ENCODE measurements around the gene BRIX1. TPM values are rescaled to one million over a fixed set of nuclear protein-coding genes. Genes with fewer than 3 reads are reported as not detected.
A peak's percentile ranks its signal among the peaks of the same experiment; 100 is the strongest.
"Not testable (repeated sequence)": the region's sequence is repeated elsewhere in the genome, so short reads cannot be mapped to it uniquely, and the experiment has no call there.

Gene BRIX1
- total RNA-seq, 2 experiments from 2014 or later: 81.2 to 104 TPM

DNA sequence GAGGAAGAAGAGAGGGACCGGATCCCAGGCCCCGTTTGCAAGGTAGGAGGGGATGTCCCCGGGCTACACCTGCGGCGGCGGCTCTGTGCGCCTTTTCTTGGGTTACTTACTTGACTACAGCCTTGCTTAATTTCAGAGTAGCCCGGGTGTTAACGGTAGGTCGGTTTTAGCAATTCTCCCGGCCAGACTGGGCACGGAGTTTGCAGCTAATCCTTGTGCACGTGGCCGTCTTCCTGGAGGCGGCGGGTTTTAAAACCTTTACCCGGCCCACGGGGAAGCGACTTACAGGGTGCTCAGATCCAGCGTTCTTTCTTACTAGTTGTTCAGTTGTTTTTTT, 313 bp downstream of the BRIX1 start:
- no peak overlapping the region for H3K4me3 Mint-ChIP-seq
- H3K27me3 Mint-ChIP-seq: no peaks in the 10 kb centered on the region
- no peak for DNase-seq
- POLR2A ChIA-PET: interaction anchor here (0.6 to 4.0 kb wide), 7 partner anchors 8 to 702 kb away, joined by 3 to 84 read pairs (median 5); partner anchors contain the start of genes DNAJC21, SPEF2 and TTC23L
- CTCF ChIA-PET: interaction anchor here (0.9 to 3.8 kb wide), 9 partner anchors 8 to 1011 kb away, joined by 3 to 23 read pairs (median 5); partner anchors contain the start of gene DNAJC21
- H3K36me3 Mint-ChIP-seq (ENCODE audit: low read depth): peaks cover 51% of the 10 kb centered on the region
- ATAC-seq: no peak
- H3K9me3 Mint-ChIP-seq (ENCODE audit: low read depth): no peaks in the 10 kb centered on the region
- intact Hi-C loops (cut with DNase I, micrococcal nuclease): loop anchor here (1.0 to 5.0 kb wide), 8 partner anchors 8 to 1476 kb away; partner anchors contain the start of genes DNAJC21 (in 2 of the 2), TTC23L (in 2 of the 2), AMACR (in 1 of the 2) and LMBRD2 (in 1 of the 2)
- no peak overlapping the region for H3K27ac Mint-ChIP-seq
- H3K4me1 Mint-ChIP-seq: peaks cover 39% of the 10 kb centered on the region

DNA sequence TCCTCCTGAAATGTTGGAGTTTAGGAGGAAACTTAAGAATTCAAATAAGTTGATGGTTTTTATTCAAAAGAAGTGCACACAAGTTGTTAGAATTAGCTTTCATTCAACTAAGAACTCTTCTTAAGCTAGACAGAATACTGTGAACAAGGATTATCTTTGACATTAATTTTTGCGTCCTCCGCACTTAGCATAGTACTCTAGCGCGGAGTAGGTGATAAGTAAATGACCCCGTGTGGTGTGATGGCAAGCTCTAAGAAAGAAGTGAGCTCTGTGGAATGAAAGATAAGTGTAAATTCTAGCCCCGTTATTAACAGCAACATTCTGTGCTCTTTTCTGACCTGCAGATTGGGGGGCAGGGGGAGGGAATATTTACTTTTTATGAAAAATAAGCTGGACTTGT, 1.0 kb downstream of the BRIX1 start:
- no peaks in the 10 kb centered on the region for H3K9me3 Mint-ChIP-seq (ENCODE audit: low read depth)
- DNase-seq (no peak), ATAC-seq (no peak)
- H3K4me3 Mint-ChIP-seq: no peak overlapping the region
- H3K36me3 Mint-ChIP-seq (ENCODE audit: low read depth): peaks cover 49% of the 10 kb centered on the region
- ChIA-PET CTCF (interaction anchor here (0.6 to 3.8 kb wide), 7 partner anchors 11 to 1011 kb away, joined by 3 to 23 read pairs (median 3); partner anchors contain the start of gene DNAJC21), POLR2A (interaction anchor here (0.6 to 4.0 kb wide), 2 partner anchors 13 to 1027 kb away, joined by 4 to 84 read pairs; partner anchors contain the start of gene DNAJC21)
- no peak overlapping the region for H3K27ac Mint-ChIP-seq
- H3K27me3 Mint-ChIP-seq: no peaks in the 10 kb centered on the region
- intact Hi-C loops (cut with DNase I, micrococcal nuclease): loop anchor here in 1 of 2 experiments (5.0 kb wide), 1 partner anchor 259 kb away; the partner anchor contains the start of gene RAI14
- H3K4me1 Mint-ChIP-seq: peaks cover 37% of the 10 kb centered on the region

DNA sequence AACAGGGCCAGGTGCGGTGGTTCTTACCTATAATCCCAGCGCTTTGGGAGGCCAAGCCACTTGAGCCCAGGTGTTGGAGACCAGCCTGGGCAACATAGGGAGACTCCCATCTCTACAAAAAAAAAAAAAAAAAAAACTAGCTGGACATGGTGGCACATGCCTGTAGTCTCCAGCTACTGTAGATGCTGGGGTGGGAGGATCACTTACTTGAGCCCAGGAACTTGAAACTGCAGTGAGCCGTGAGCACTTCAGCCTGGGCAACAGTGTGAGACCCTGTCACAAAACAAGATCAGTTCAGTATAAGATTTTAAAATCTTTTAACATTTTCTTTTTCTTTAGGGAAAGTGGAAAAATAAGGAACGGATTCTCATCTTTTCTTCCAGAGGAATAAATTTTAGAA, 2.5 kb downstream of the BRIX1 start:
- no peaks in the 10 kb centered on the region for H3K27me3 Mint-ChIP-seq
- H3K9me3 Mint-ChIP-seq (ENCODE audit: low read depth): no peaks in the 10 kb centered on the region
- peaks cover 48% of the 10 kb centered on the region for H3K36me3 Mint-ChIP-seq (ENCODE audit: low read depth)
- DNase-seq (no peak), ATAC-seq (no peak)
- ChIA-PET POLR2A (interaction anchor here (1.0 kb wide), 1 partner anchor 11 kb away, joined by 3 read pairs; the partner anchor contains the start of gene DNAJC21), CTCF (interaction anchor here (0.6 to 3.8 kb wide), 3 partner anchors 11 to 212 kb away, joined by 3 to 23 read pairs (median 5); partner anchors contain the start of gene DNAJC21)
- no peak overlapping the region for H3K4me3 Mint-ChIP-seq
- H3K27ac Mint-ChIP-seq: no peak overlapping the region
- intact Hi-C loops (cut with DNase I, micrococcal nuclease): loop anchor here in 1 of 2 experiments (5.0 kb wide), 1 partner anchor 261 kb away; the partner anchor contains the start of gene RAI14
- H3K4me1 Mint-ChIP-seq: peaks cover 38% of the 10 kb centered on the region

DNA sequence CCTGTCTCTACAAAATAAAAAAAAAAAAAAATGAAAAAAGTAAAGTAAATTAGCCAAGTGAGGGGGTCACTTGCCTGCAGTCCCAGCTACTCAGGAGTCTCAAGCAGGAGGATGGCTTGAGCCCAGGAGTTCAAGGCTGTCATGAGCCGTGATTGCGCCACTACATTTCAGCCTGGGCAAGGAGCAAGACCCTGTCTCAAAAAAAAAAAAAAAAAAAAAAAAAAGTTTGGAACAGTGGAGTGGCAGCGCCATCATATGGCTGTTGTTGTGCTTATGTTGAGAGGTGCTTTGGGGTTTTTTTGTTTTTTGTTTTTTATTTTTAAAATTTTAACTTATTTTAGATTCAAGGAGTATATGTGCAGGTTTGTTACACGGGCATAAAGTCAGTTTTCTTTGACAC, 3.6 kb downstream of the BRIX1 start:
- Mint-ChIP-seq H3K4me1 (peaks cover 40% of the 10 kb centered on the region), H3K27ac (no peak overlapping the region), H3K27me3 (no peaks in the 10 kb centered on the region), H3K9me3 (ENCODE audit: low read depth) (no peaks in the 10 kb centered on the region), H3K4me3 (no peak overlapping the region), H3K36me3 (ENCODE audit: low read depth) (peaks cover 52% of the 10 kb centered on the region)
- CTCF ChIA-PET: interaction anchor here (0.6 kb wide), 1 partner anchor 84 kb away, joined by 3 read pairs; no protein-coding TSS in a partner anchor
- DNase-seq: no peak
- ATAC-seq: no peak
- intact Hi-C loops (cut with DNase I, micrococcal nuclease): loop anchor here in 1 of 2 experiments (5.0 kb wide), 1 partner anchor 262 kb away; the partner anchor contains the start of gene RAI14
- POLR2A ChIA-PET: interaction anchor here (0.9 kb wide), 1 partner anchor 10 kb away, joined by 3 read pairs; no protein-coding TSS in a partner anchor

DNA sequence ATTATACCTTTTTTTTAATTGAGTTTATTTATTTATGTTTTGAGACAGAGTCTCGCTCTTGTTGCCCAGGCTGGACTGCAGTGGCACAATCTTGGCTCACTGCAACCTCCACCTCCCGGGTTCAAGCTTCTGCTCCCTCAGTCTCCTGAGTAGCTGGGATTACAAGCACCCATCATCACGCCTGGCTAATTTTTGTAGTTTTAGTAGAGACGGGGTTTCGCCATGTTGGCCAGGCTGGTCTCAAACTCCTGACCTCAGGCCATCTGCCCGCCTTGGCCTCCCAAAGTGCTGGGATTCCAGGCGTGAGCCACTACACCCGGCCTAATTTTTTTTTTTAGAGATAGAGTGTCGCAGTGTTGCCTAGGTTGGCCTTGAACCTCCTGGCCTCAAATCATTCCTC, 7.7 kb downstream of the BRIX1 start:
- H3K27me3 Mint-ChIP-seq; H3K9me3 Mint-ChIP-seq (ENCODE audit: low read depth); DNase-seq: not testable (repeated sequence)
- Mint-ChIP-seq H3K27ac (peak overlapping the region; percentile 64), H3K4me1 (peaks cover 39% of the 10 kb centered on the region), H3K4me3 (peak overlapping the region; percentile 18), H3K36me3 (ENCODE audit: low read depth) (peaks cover 51% of the 10 kb centered on the region)
- POLR2A ChIA-PET: interaction anchor here (1.2 kb wide), 1 partner anchor 8 kb away, joined by 7 read pairs; the partner anchor contains the start of genes BRIX1 and RAD1
- ATAC-seq: peak; percentile 5
- CTCF ChIA-PET: interaction anchor here (0.6 to 3.1 kb wide), 3 partner anchors 8 to 1375 kb away, joined by 3 to 14 read pairs (median 4); partner anchors contain the start of genes BRIX1 and RAD1
- intact Hi-C loops (cut with DNase I, micrococcal nuclease): loop anchor here (10.0 kb wide), 3 partner anchors 918 to 1478 kb away; partner anchors contain the start of genes AMACR (in 1 of the 2) and TARS1 (in 1 of the 2)

DNA sequence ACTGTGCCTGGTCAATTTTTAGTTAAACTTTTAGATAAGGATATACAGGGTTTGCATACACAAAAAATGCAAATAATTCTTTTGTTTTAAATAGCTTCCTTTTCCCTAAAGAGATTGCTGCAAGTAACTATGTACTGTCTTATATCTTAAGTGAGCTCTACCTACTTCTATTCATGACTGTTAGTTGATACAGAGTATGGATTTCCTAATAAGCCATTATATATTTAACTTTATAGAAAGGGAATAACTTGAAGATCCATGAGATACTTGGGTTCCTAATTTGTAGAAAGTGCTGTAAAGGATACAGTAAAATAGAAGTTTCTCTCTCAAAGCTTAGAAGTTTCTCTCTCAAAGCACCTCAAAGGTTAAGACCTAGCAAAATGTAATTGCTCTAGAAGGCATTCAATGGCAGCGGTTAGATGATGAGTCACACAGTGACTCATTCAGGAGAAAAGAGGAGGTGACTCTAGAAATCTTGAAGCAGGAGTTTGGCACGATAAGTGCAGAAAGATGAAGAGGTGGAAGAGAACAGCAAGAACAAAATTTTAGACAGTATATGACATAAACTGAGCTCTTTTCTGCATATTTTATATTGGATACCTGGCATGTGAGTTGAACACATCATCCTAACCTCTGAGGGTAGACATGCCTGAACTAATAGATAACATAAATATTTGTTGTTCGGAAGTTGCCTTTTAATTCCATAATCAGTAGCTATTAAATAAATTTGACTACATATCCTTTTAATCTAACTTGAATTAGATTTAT, 8.4 kb downstream of the BRIX1 start:
- DNase-seq (peak; percentile 60), ATAC-seq (peak; percentile 95)
- H3K27me3 Mint-ChIP-seq: no peaks in the 10 kb centered on the region
- CTCF ChIA-PET: interaction anchor here (0.6 to 3.1 kb wide), 3 partner anchors 9 to 438 kb away, joined by 3 to 14 read pairs (median 4); partner anchors contain the start of genes BRIX1 and RAD1
- intact Hi-C loops (cut with DNase I, micrococcal nuclease): loop anchor here (1.0 to 10.0 kb wide), 4 partner anchors 9 to 1479 kb away; partner anchors contain the start of genes BRIX1 (in 2 of the 2), RAD1 (in 2 of the 2), AMACR (in 1 of the 2) and TARS1 (in 1 of the 2)
- H3K27ac Mint-ChIP-seq: peak overlapping the region; percentile 64
- peaks cover 37% of the 10 kb centered on the region for H3K4me1 Mint-ChIP-seq
- H3K36me3 Mint-ChIP-seq (ENCODE audit: low read depth): peaks cover 47% of the 10 kb centered on the region
- H3K4me3 Mint-ChIP-seq: peak overlapping the region; percentile 18
- no peaks in the 10 kb centered on the region for H3K9me3 Mint-ChIP-seq (ENCODE audit: low read depth)
- POLR2A ChIA-PET: interaction anchor here (1.2 kb wide), 1 partner anchor 9 kb away, joined by 7 read pairs; the partner anchor contains the start of genes BRIX1 and RAD1

DNA sequence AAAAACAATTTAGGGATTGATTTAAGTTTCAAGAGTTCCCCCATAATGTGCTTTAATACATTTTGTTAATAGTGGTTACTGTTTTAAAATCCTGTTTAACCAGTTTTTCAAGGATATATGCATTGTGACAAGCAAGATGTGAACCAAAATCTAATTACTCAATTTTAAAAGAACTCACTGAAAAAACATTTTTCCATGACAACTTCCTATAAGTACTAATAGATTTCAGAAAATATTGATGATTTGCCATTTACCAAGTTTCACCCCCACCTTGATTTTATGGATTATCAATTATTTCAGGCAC, 8.9 kb downstream of the BRIX1 start:
- ChIA-PET CTCF (interaction anchor here (3.1 kb wide), 1 partner anchor 10 kb away, joined by 14 read pairs; the partner anchor contains the start of genes BRIX1 and RAD1), POLR2A (interaction anchor here (0.5 to 1.2 kb wide), 2 partner anchors 9 to 10 kb away, joined by 3 to 7 read pairs; partner anchors contain the start of genes BRIX1 and RAD1)
- H3K27me3 Mint-ChIP-seq: no peaks in the 10 kb centered on the region
- no peaks in the 10 kb centered on the region for H3K9me3 Mint-ChIP-seq (ENCODE audit: low read depth)
- H3K4me3 Mint-ChIP-seq: no peak overlapping the region
- intact Hi-C loops (cut with DNase I, micrococcal nuclease): loop anchor here (1.0 to 10.0 kb wide), 4 partner anchors 9 to 1480 kb away; partner anchors contain the start of genes BRIX1 (in 2 of the 2), RAD1 (in 2 of the 2), AMACR (in 1 of the 2) and TARS1 (in 1 of the 2)
- peaks cover 47% of the 10 kb centered on the region for H3K36me3 Mint-ChIP-seq (ENCODE audit: low read depth)
- no peak for DNase-seq
- ATAC-seq: no peak
- peak overlapping the region; percentile 76 for H3K27ac Mint-ChIP-seq
- peaks cover 40% of the 10 kb centered on the region for H3K4me1 Mint-ChIP-seq

DNA sequence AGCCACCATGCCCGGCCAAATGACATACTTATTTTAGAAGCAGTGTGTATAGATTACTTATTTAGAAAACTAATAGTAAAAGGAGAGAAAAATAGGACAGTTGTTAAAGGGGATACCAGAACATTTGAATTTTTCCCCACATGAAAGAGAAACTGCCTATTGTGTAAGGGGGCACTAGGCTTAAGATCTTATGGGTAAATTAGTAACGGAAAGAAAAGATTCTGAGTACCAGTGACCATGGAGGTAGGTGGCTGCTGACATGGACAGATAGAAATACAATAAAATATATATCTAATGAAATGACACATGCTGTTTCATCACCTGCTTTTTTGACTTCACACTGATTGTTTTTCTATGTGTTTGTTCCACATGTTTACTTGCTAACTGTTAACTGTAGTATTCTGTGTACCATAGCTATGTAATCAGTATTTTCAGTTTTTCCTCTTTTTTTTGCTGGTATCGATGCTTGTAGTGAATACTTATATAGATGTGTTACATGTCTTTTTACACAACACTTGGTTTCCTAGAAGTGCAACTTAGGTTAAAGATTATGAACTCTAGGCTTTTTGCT, 10.9 kb downstream of the BRIX1 start:
- Mint-ChIP-seq H3K27ac (peak overlapping the region; percentile 74), H3K4me3 (no peak overlapping the region), H3K27me3 (no peaks in the 10 kb centered on the region), H3K4me1 (peaks cover 44% of the 10 kb centered on the region), H3K36me3 (ENCODE audit: low read depth) (peaks cover 41% of the 10 kb centered on the region), H3K9me3 (ENCODE audit: low read depth) (no peaks in the 10 kb centered on the region)
- intact Hi-C loops (cut with DNase I, micrococcal nuclease): loop anchor here (5.0 to 10.0 kb wide), 6 partner anchors 922 to 1951 kb away; partner anchors contain the start of genes AMACR (in 1 of the 2), LMBRD2 (in 1 of the 2), NADK2 (in 1 of the 2) and NIPBL (in 1 of the 2)
- POLR2A ChIA-PET: no interaction called here
- CTCF ChIA-PET: no interaction called here
- no peak for DNase-seq
- no peak for ATAC-seq

DNA sequence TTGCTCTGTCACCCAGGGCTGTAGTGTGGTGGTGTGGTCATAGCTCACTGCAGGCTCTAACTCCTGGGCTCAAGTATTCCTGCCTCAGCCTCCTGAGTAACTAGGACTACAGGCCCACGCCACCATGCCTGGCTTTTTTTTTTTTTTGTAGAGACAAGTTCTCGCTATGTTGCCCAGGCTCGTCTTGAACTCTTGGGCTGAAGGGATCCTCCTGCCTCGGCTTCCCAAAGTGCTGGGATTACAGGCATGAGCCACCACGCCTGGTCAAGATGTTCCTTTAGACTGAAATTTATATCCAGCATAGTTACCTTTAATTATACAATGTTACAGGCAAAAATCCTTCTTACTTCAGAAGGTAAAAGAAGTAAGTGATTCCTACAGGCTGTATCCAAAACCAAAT, 12.3 kb downstream of the BRIX1 start:
- Mint-ChIP-seq H3K4me3 (no peak overlapping the region), H3K4me1 (peaks cover 48% of the 10 kb centered on the region), H3K36me3 (ENCODE audit: low read depth) (peaks cover 41% of the 10 kb centered on the region), H3K27me3 (no peaks in the 10 kb centered on the region), H3K9me3 (ENCODE audit: low read depth) (no peaks in the 10 kb centered on the region), H3K27ac (no peak overlapping the region)
- DNase-seq (no peak), ATAC-seq (no peak)
- CTCF ChIA-PET: interaction anchor here (3.1 kb wide), 1 partner anchor 12 kb away, joined by 23 read pairs; the partner anchor contains the start of genes BRIX1 and RAD1
- POLR2A ChIA-PET: interaction anchor here (0.7 kb wide), 1 partner anchor 13 kb away, joined by 3 read pairs; the partner anchor contains the start of genes BRIX1 and RAD1
- intact Hi-C loops (cut with DNase I, micrococcal nuclease): loop anchor here (5.0 to 10.0 kb wide), 6 partner anchors 923 to 1950 kb away; partner anchors contain the start of genes AMACR (in 1 of the 2), LMBRD2 (in 1 of the 2), NADK2 (in 1 of the 2) and NIPBL (in 1 of the 2)

DNA sequence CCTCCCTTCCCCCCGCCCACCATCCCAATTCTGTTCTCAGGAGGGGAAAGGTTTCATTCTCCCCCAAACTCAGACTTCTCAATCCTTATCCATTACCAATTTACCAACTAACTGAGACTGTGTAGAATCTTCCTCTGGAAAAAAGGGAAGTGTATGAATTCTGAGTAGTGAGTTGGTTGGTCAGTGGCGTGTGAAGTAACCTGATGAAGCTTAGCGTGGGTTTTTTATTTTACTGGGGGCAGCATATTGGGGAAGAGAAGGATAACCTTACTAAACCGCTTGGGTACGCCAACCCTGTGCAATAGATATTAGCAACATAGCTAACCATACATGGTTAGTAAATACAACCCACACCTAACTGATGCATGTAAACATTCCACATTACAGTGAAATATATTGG, 12.8 kb downstream of the BRIX1 start:
- H3K27ac Mint-ChIP-seq: no peak overlapping the region
- no peak for DNase-seq
- peaks cover 38% of the 10 kb centered on the region for H3K36me3 Mint-ChIP-seq (ENCODE audit: low read depth)
- no peak for ATAC-seq
- H3K4me1 Mint-ChIP-seq: peaks cover 46% of the 10 kb centered on the region
- intact Hi-C loops (cut with DNase I, micrococcal nuclease): loop anchor here (5.0 to 10.0 kb wide), 6 partner anchors 923 to 1949 kb away; partner anchors contain the start of genes AMACR (in 1 of the 2), LMBRD2 (in 1 of the 2), NADK2 (in 1 of the 2) and NIPBL (in 1 of the 2)
- ChIA-PET POLR2A (interaction anchor here (2.7 kb wide), 1 partner anchor 13 kb away, joined by 84 read pairs; the partner anchor contains the start of genes BRIX1 and RAD1), CTCF (interaction anchor here (3.1 kb wide), 1 partner anchor 12 kb away, joined by 23 read pairs; the partner anchor contains the start of genes BRIX1 and RAD1)
- no peaks in the 10 kb centered on the region for H3K27me3 Mint-ChIP-seq
- no peaks in the 10 kb centered on the region for H3K9me3 Mint-ChIP-seq (ENCODE audit: low read depth)
- H3K4me3 Mint-ChIP-seq: no peak overlapping the region
